Tibial nerve (tissue), 4 donors: ENCODE data around the gene ZNF609. TPM values are rescaled to one million over a fixed set of nuclear protein-coding genes. Genes with fewer than 3 reads are reported as not detected.
A peak's percentile ranks its signal among the peaks of the same experiment; 100 is the strongest.

Experiments used
- DNase-seq, 2 donors: peaks; one replicate each; pipeline ENCODE4 v3.0.0-alpha.2; 2019; ENCODE audit warnings: low spot score in 2 of 2
- H3K27ac ChIP-seq, 4 donors: fragments of 200-600 bp; sonication (generic) in 3 of 4; one replicate each; pipeline ENCODE4 v1.5.1; 2017 to 2019; ENCODE audit warnings: mild to moderate bottlenecking in 1 of 4
- H3K27me3 ChIP-seq, 2 donors: fragments of 200-600 bp; sonication (generic) in 1 of 2; one replicate each; pipeline versions ENCODE4 v1.5.1 to v1.6.0; 2017 to 2019
- H3K36me3 ChIP-seq, 3 donors: fragments of 200-600 bp; sonication (generic); one replicate each; pipeline ENCODE4 v1.5.1; 2018 to 2019
- H3K4me1 ChIP-seq, 4 donors: fragments of 200-600 bp; sonication (generic) in 3 of 4; one replicate each; pipeline ENCODE4 v1.5.1; 2017 to 2019
- H3K4me3 ChIP-seq, 4 donors: fragments of 200-600 bp; sonication (generic) in 3 of 4; one replicate each; pipeline ENCODE4 v1.5.1; 2017 to 2019; ENCODE audit warnings: mild to moderate bottlenecking in 1 of 4, moderate library complexity in 1 of 4
- H3K9me3 ChIP-seq, 4 donors: fragments of 200-600 bp; sonication (generic) in 3 of 4; one replicate each; pipeline ENCODE4 v1.5.1; 2017 to 2019
- EP300 ChIP-seq, 2 donors: sonication (generic); formaldehyde crosslinking; IDR thresholded peaks; one replicate each; pipeline ENCODE4 v1.6.1; 2017; ENCODE audit warnings: antibody characterized with exemption in 2 of 2, mild to moderate bottlenecking in 1 of 2
- POLR2A ChIP-seq, 2 donors: fragments of 450-650 bp; IDR thresholded peaks; one replicate each; pipeline ENCODE4 v1.6.1; 2017; ENCODE audit warnings: antibody characterized with exemption in 2 of 2, mild to moderate bottlenecking in 2 of 2, moderate library complexity in 2 of 2
- WGBS, 2 donors: methylation state at CpG; one replicate each; pipeline ENCODE4 v1.1.5; 2018; 5-methylcytosine and 5-hydroxymethylcytosine counted together
- total RNA-seq, 4 donors: library from RNA; depleted of rRNA; stranded (reverse); fragments of >200 nt; gene quantifications; one replicate each; pipeline ENCODE4 v1.1.0, GENCODE V29; 2016
- TF ChIP-seq, protein P1 (sequence below), 5 experiments: fragments of 200-600 bp in 3 of 5; fragments of 450-650 bp in 2 of 5; sonication (generic) in 3 of 5; IDR thresholded peaks; one replicate each; pipeline ENCODE4 v1.5.1; 2016 to 2019; ENCODE audit warnings: antibody characterized with exemption in 5 of 5, mild to moderate bottlenecking in 3 of 5, moderate library complexity in 2 of 5

Gene ZNF609
- total RNA-seq, 4 donors from 2014 or later, result 22.9 to 38.7 (median 27.1) TPM

GRCh38 chr15:64444836-64445235 is 15.5 kb upstream of the ZNF609 start:
- Histone ChIP-seq H3K4me3 (no peak overlapping the region), H3K36me3 (peaks cover 0 to 41% (median 0%) of the 10 kb centered on the region in 3 donors), H3K9me3 (no peaks in the 10 kb centered on the region), H3K4me1 (peaks cover 0 to 11% (median 2%) of the 10 kb centered on the region in 4 donors), H3K27ac (no peak overlapping the region), H3K27me3 (no peaks in the 10 kb centered on the region)
- DNase-seq, result no peak
- TF ChIP-seq POLR2A (IDR thresholded peaks at IDR 0.05) (no peak), EP300 (IDR thresholded peaks at IDR 0.05) (no peak)
- TF ChIP-seq, protein P1, sequence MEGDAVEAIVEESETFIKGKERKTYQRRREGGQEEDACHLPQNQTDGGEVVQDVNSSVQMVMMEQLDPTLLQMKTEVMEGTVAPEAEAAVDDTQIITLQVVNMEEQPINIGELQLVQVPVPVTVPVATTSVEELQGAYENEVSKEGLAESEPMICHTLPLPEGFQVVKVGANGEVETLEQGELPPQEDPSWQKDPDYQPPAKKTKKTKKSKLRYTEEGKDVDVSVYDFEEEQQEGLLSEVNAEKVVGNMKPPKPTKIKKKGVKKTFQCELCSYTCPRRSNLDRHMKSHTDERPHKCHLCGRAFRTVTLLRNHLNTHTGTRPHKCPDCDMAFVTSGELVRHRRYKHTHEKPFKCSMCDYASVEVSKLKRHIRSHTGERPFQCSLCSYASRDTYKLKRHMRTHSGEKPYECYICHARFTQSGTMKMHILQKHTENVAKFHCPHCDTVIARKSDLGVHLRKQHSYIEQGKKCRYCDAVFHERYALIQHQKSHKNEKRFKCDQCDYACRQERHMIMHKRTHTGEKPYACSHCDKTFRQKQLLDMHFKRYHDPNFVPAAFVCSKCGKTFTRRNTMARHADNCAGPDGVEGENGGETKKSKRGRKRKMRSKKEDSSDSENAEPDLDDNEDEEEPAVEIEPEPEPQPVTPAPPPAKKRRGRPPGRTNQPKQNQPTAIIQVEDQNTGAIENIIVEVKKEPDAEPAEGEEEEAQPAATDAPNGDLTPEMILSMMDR (IDR thresholded peaks at IDR 0.05), result no peak

GRCh38 chr15:64447536-64448315 is 12.7 kb upstream of the ZNF609 start:
- Histone ChIP-seq H3K4me3 (no peak overlapping the region), H3K36me3 (peaks cover 0 to 50% (median 0%) of the 10 kb centered on the region in 3 donors), H3K27ac (no peak overlapping the region), H3K9me3 (no peaks in the 10 kb centered on the region), H3K4me1 (peaks cover 0 to 11% (median 2%) of the 10 kb centered on the region in 4 donors), H3K27me3 (no peaks in the 10 kb centered on the region)
- DNase-seq, result no peak
- 92% methylated on average over 6 of the region's 6 CpGs for WGBS, 2 donors
- TF ChIP-seq POLR2A (IDR thresholded peaks at IDR 0.05) (no peak), EP300 (IDR thresholded peaks at IDR 0.05) (no peak)
- TF ChIP-seq, protein P1 (IDR thresholded peaks at IDR 0.05), result no peak

DNA sequence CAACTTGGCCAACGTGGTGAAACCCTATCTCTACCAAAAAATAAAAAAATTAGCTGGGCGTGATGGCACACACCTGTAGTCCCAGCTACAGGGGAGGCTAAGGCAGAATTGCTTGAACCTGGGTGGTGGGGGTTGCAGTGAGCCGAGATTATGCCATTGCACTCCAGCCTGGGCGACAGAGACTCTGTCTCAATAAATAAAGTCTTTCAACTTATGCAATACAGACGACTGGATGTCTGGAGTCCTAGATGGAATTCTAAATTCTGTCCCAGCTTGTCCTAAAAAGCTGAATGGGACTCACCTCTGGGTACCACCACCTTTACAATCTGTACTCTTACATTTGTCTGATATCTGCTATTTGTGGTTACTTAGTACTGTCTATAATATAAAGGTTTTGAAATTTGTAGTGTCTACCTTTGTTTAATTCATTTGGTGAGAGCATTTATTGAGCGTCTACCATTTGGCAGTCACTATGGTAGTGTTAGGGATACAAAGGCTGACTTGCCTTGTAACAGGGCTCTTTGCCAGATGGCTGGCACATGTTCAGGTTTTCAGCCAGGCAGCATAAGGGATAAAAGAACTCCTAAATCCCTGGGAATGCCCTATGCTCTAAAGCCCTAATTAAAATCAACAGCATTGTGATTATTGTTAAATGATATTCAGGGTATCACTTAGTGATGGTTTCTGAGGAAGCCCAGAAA is 7.2 kb upstream of the ZNF609 start:
- TF ChIP-seq, protein P1 (IDR thresholded peaks at IDR 0.05), result no peak
- TF ChIP-seq EP300 (IDR thresholded peaks at IDR 0.05), result no peak
- no peak for TF ChIP-seq POLR2A (IDR thresholded peaks at IDR 0.05)
- Histone ChIP-seq H3K27me3 (no peaks in the 10 kb centered on the region), H3K4me3 (no peak overlapping the region), H3K4me1 (peaks cover 0 to 36% (median 15%) of the 10 kb centered on the region in 4 donors), H3K27ac (peak overlapping the region in 2 of 4 donors; percentile 17 to 47), H3K9me3 (no peaks in the 10 kb centered on the region), H3K36me3 (peaks cover 0 to 30% (median 0%) of the 10 kb centered on the region in 3 donors)
- 58 to 63% methylated on average over 6 of the region's 6 CpGs for WGBS, 2 donors
- no peak for DNase-seq

DNA sequence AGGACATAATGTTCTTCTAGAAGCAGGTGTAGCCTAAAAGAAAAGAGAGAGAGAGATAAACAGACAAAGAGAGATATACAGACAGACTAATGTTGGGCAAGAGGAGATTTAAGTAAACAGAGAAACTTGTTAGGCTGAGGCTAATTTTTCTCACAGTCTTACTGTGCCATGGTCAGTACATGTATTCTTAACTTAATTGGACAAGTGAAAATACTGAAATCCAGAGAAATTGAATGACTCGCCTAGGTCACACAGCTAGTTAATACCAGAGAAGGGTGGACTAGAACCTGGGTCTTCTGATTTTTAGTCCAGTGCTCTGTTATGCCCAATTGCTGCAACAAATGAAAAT is 6.7 kb upstream of the ZNF609 start:
- WGBS, 2 donors, result 70 to 98% methylated on average over 1 of the region's 1 CpG
- TF ChIP-seq, protein P1 (IDR thresholded peaks at IDR 0.05), result no peak
- TF ChIP-seq POLR2A (IDR thresholded peaks at IDR 0.05), result no peak
- TF ChIP-seq EP300 (IDR thresholded peaks at IDR 0.05), result no peak
- DNase-seq, result no peak
- H3K4me1 ChIP-seq, result peaks cover 0 to 36% (median 15%) of the 10 kb centered on the region in 4 donors
- H3K36me3 ChIP-seq, result peaks cover 0 to 24% (median 0%) of the 10 kb centered on the region in 3 donors
- peak overlapping the region in 2 of 4 donors; percentile 17 to 47 for H3K27ac ChIP-seq
- no peak overlapping the region for H3K4me3 ChIP-seq
- H3K9me3 ChIP-seq, result no peaks in the 10 kb centered on the region
- H3K27me3 ChIP-seq, result no peaks in the 10 kb centered on the region

- H3K36me3 ChIP-seq, result peaks cover 0 to 18% (median 0%) of the 10 kb centered on the region in 3 donors
- no peak for DNase-seq
- H3K4me3 ChIP-seq, result no peak overlapping the region
- peak overlapping the region in 1 of 4 donors; percentile 17 for H3K27ac ChIP-seq
- H3K9me3 ChIP-seq, result no peaks in the 10 kb centered on the region
- H3K4me1 ChIP-seq, result peaks cover 0 to 36% (median 15%) of the 10 kb centered on the region in 4 donors
- TF ChIP-seq POLR2A (IDR thresholded peaks at IDR 0.05) (no peak), EP300 (IDR thresholded peaks at IDR 0.05) (no peak)
- TF ChIP-seq, protein P1 (IDR thresholded peaks at IDR 0.05), result no peak
- no peaks in the 10 kb centered on the region for H3K27me3 ChIP-seq
These were observed 6.1 kb upstream of the ZNF609 start for GRCh38 chr15:64454282-64454681.
